ENCODE results near the gene HMGN5. TPM values are rescaled to one million over a fixed set of nuclear protein-coding genes. Genes with fewer than 3 reads are reported as not detected.

HMGN5 gene
- total RNA-seq, 2 donors from 2014 or later, result 5.6 to 63.5 TPM

DNA sequence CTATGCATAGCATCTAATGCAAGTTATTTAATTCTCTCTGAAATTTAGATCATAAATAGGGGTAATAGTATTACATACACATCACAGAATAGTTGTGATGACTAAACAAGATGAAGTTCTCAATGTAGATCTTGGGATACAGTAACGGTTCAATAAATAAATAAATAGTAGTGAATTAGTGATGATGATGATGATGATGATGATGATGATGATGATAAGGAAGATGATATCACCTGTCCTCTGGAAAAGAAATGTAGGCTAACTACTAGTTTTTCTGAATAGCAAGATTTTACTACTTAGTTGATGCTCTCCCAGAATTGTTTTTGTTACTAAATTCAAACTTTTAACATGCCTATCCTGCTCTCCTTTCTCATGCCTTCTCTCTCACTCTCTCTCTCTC lies 30.5 kb upstream of the HMGN5 start:
- Histone ChIP-seq H3K27ac (no peak overlapping the region), H3K27me3 (replicated peaks; ENCODE audit: insufficient read depth) (no peaks in the 10 kb centered on the region), H3K36me3 (no peaks in the 10 kb centered on the region), H3K9me3 (no peaks in the 10 kb centered on the region), H3K4me1 (replicated peaks) (no peaks in the 10 kb centered on the region), H3K4me3 (no peak overlapping the region)
- DNase-seq (ENCODE audit: low spot score), result no peak
- WGBS, result 80% methylated on average over 1 of the region's 1 CpG
- TF ChIP-seq, protein P1, sequence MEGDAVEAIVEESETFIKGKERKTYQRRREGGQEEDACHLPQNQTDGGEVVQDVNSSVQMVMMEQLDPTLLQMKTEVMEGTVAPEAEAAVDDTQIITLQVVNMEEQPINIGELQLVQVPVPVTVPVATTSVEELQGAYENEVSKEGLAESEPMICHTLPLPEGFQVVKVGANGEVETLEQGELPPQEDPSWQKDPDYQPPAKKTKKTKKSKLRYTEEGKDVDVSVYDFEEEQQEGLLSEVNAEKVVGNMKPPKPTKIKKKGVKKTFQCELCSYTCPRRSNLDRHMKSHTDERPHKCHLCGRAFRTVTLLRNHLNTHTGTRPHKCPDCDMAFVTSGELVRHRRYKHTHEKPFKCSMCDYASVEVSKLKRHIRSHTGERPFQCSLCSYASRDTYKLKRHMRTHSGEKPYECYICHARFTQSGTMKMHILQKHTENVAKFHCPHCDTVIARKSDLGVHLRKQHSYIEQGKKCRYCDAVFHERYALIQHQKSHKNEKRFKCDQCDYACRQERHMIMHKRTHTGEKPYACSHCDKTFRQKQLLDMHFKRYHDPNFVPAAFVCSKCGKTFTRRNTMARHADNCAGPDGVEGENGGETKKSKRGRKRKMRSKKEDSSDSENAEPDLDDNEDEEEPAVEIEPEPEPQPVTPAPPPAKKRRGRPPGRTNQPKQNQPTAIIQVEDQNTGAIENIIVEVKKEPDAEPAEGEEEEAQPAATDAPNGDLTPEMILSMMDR (IDR thresholded peaks at IDR 0.05), result no peak
- TF ChIP-seq POLR2AphosphoS5 (IDR thresholded peaks at IDR 0.05), result no peak
- no peak for TF ChIP-seq POLR2A (IDR thresholded peaks at IDR 0.05)
- intact Hi-C loops (cut with DNase I), result no loop called here

DNA sequence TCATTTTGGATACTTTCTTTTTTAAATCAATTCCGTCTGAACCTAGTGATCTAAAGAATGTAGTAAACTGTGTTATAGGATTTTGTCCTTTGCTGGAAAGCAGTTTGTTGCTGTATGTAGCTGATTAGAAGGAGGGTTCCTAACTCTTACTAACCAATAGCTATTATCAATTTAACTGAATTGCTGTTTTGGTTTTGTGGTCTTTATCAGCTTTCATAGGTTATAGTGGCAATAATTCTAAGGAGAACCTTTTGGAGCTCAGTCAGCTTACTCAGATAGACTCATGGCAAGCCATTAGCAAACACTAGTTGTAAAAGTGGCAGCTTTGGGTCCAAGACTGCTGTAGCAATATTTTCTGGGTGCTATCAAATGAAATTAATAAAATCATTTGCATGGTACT lies 29.8 kb upstream of the HMGN5 start:
- H3K27ac ChIP-seq, result no peak overlapping the region
- no peaks in the 10 kb centered on the region for H3K9me3 ChIP-seq
- no peaks in the 10 kb centered on the region for H3K36me3 ChIP-seq
- WGBS, result 53% methylated on average over 1 of the region's 1 CpG
- TF ChIP-seq, protein P1 (IDR thresholded peaks at IDR 0.05), result no peak
- TF ChIP-seq POLR2A (IDR thresholded peaks at IDR 0.05), result no peak
- TF ChIP-seq POLR2AphosphoS5 (IDR thresholded peaks at IDR 0.05), result no peak
- intact Hi-C loops (cut with DNase I), result no loop called here
- no peak for DNase-seq (ENCODE audit: low spot score)
- H3K4me3 ChIP-seq, result no peak overlapping the region
- no peaks in the 10 kb centered on the region for H3K27me3 ChIP-seq (replicated peaks; ENCODE audit: insufficient read depth)
- H3K4me1 ChIP-seq (replicated peaks), result no peaks in the 10 kb centered on the region

DNA sequence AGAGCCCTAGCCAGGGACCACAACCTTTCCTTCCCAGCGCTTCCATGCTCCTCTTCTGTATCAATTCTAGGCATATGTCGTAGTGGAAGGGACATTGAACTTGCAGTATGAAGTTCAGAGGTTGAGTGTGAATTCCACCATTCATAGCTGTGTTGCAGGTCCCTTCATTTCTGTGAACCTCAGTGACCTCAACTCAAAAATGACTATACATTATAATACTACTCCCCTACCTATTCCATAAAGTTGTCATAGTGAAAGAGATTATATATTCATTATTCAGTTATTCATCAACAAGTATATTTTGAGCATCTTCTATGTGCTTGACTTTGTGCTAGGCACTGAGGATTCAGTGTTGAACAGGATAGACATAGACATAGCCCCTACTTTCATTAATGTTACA lies 28.2 kb upstream of the HMGN5 start:
- WGBS, result 94% methylated on average over 2 of the region's 2 CpGs
- TF ChIP-seq POLR2AphosphoS5 (IDR thresholded peaks at IDR 0.05) (no peak), POLR2A (IDR thresholded peaks at IDR 0.05) (no peak)
- TF ChIP-seq, protein P1 (IDR thresholded peaks at IDR 0.05), result no peak
- no peaks in the 10 kb centered on the region for H3K27me3 ChIP-seq (replicated peaks; ENCODE audit: insufficient read depth)
- H3K4me1 ChIP-seq (replicated peaks), result no peaks in the 10 kb centered on the region
- intact Hi-C loops (cut with DNase I), result no loop called here
- H3K27ac ChIP-seq, result no peak overlapping the region
- no peaks in the 10 kb centered on the region for H3K9me3 ChIP-seq
- DNase-seq (ENCODE audit: low spot score), result no peak
- H3K36me3 ChIP-seq, result no peaks in the 10 kb centered on the region
- no peak overlapping the region for H3K4me3 ChIP-seq

DNA sequence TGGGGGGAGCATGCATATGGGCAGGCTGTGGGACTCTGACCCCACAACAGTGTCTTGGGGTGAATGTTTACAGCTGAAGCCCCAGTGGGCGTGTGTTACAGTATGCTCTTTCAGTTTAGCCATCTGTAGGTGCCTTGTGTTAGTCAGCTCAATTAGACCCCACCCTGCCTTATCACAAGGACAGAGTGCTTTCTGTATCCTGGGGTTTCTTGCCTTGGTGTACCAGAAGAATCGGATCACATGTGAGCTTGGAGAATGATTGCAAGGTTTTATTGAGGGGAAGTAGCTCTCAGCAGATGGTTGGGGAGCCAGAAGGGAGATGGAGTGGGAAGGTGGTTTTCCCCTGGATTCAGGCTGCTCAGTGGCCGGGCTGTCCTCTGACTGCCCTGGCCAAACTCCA lies 27.5 kb upstream of the HMGN5 start:
- no peak overlapping the region for H3K4me3 ChIP-seq
- WGBS, result 80% methylated on average over 3 of the region's 3 CpGs
- H3K27ac ChIP-seq, result no peak overlapping the region
- TF ChIP-seq, protein P1 (IDR thresholded peaks at IDR 0.05), result no peak
- no peak for TF ChIP-seq POLR2AphosphoS5 (IDR thresholded peaks at IDR 0.05)
- TF ChIP-seq POLR2A (IDR thresholded peaks at IDR 0.05), result no peak
- intact Hi-C loops (cut with DNase I), result no loop called here
- DNase-seq (ENCODE audit: low spot score), result no peak
- H3K36me3 ChIP-seq, result no peaks in the 10 kb centered on the region
- H3K9me3 ChIP-seq, result no peaks in the 10 kb centered on the region
- H3K27me3 ChIP-seq (replicated peaks; ENCODE audit: insufficient read depth), result no peaks in the 10 kb centered on the region
- H3K4me1 ChIP-seq (replicated peaks), result no peaks in the 10 kb centered on the region

DNA sequence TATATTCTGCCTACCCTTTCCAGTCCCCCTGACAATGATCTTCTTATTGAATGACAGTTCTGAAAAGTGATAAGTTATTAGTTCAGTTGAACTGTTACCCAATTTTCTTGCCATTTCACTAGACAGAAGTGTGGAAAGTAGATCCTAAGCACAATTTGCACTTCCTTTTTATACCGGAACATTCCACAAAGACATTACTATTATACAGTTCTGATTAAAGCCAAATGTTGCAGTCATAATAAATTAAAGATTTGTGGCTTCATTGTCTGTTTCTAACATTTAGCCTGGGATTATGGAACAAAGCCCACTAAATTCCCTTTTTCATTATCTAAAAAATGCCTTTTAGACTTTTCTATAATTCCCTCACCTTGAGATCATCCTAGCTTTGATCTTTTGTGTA lies 14.0 kb upstream of the HMGN5 start:
- intact Hi-C loops (cut with DNase I), result no loop called here
- no peak overlapping the region for H3K4me3 ChIP-seq
- H3K27ac ChIP-seq, result no peak overlapping the region
- H3K4me1 ChIP-seq (replicated peaks), result no peaks in the 10 kb centered on the region
- WGBS, result 11% methylated on average over 1 of the region's 1 CpG
- H3K27me3 ChIP-seq (replicated peaks; ENCODE audit: insufficient read depth), result no peaks in the 10 kb centered on the region
- H3K9me3 ChIP-seq, result no peaks in the 10 kb centered on the region
- no peaks in the 10 kb centered on the region for H3K36me3 ChIP-seq
- no peak for DNase-seq (ENCODE audit: low spot score)
- TF ChIP-seq POLR2A (IDR thresholded peaks at IDR 0.05) (no peak), POLR2AphosphoS5 (IDR thresholded peaks at IDR 0.05) (no peak)
- TF ChIP-seq, protein P1 (IDR thresholded peaks at IDR 0.05), result no peak

All from prostate gland (tissue), 2 donors.